HPDE6-E6E7 (cell line): ENCODE data around the gene LIPC.

ENCODE experiments used
- DNase-seq: peaks from one replicate; pipeline ENCODE4 v3.0.0; 2011; ENCODE audit warnings: missing footprints; ENCODE audit errors: extremely low spot score

LIPC gene

DNA sequence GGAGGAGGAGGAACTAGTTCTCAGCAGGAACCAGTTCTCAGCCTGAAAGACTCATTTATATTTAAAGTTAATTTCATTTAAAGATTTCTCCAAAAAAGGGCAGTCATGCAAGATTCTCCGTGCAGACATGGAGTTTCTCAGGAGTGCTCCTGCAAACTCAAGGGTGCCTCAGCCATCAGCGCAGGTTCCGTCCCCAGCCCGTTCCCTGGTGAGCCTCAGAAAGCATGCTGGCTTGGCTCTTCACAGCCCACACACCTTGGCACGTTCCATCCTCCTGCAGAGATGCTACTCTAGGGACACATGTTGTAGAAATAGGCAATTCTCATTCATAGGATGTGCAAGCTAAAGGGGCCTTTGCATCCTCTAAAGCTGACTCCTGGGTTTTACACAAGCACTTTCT is 123.0 kb downstream of the LIPC start:
- no peak for DNase-seq

DNA sequence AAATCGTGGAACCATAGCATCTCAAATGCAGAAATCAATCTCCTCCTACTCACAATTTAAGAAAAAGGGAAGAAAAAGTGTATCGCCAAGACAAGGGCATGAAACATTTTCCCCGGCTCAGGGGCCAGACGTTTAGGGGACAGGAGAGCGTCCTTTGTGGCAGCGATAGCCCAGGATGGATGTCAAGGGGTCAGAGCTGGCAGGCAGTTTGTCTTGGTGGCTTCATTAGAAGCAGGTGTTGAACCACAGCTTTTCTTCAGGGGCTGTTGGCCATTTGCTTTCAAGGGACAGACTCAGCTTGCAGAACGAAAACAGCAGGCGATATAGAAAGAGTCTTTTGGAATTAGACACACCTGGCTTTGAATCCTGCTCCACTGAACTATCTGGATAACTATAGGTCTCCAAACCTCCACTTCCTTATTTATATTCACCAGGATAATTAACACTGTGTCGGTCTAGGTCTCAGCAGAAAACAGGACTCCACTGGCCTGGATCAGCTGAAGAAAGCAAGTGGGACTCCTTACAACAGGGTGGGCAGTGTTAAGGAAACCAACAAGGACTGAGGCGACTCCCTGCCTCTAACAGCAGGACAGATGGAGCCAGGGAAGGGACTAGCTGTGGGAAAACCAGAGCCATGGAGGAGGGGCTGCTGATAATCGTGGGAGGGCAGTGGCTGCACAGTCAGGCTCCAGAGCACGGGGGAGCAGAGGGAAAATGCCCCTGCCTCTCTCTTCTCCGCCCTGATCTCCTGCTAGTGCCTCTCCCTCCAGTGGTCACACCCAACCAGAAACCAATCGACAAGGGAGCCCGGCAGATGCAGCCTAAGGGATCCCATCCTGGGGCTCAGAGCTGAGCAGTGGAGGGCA is 123.6 kb downstream of the LIPC start:
- no peak for DNase-seq

GRCh38 chr15:58556028-58556361 is 124.2 kb downstream of the LIPC start:
- no peak for DNase-seq

DNA sequence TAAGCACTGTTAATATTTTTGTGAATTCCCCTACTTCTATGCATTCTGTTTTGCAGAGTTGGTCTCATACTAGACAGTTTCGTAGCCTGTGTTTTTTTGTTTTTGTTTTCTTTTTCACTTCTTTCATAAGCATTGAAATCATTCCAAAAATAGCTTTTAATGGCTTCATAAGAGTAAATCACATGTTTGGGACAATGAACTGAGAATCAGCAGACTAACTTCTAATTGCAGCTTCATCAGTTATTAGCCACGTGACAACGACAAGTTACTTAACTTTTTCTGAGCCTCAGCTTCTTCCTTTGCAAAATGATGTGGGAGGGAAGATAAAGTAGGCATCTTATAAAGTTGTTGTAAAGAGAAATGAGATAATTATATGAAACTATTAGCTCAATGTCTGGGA is 124.8 kb downstream of the LIPC start:
- no peak for DNase-seq

DNA sequence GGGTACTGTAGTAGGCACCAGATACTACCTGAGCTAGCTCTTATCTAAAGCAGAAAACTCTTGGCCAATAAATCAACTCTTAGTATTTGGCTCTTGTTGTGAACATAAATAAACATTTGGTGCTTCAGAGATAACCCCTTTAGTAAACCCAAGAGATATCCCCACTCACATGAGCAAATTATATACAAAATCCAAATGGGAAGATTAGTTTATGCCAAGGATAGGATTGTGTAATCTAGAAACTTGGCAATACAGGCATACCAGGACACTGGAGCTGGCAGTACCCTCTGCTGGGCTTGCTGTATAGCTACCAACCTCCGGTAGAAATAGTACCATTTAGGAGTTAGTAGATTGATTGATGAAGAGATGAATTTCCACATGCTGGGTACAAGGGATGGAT is 127.0 kb downstream of the LIPC start:
- DNase-seq, result no peak

DNA sequence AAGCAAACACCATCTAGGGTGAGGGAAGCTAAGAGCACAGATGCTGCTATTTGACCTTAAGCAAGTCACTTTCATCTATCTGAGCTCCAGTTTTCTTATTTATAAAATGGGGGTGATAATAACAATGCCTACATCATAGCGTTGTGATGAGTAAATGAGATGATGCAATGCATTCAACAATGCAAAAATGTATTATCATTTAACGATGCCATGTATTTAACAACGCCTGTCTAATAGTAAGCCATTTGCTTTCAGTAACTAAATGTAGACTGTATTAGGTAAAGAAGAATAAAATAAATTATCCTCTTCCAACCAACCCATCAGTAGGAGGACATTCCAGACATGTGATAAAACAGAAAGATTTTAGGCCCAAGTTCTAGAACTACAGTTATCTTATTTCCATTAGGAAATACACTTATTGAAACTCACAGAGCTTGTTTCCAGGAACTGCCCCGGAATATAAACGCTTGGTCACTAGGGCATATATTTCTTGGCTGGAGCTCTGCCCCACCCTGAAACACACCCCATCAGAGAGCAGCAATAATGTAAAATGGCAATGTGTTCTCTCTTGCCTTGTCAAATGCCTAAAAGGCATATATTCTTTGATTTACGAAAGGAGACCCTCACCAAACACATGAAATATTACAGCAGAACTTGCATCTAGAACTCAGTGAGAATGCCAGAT is 128.3 kb downstream of the LIPC start:
- no peak for DNase-seq

GRCh38 chr15:58561321-58561720 is 129.5 kb downstream of the LIPC start:
- no peak for DNase-seq

DNA sequence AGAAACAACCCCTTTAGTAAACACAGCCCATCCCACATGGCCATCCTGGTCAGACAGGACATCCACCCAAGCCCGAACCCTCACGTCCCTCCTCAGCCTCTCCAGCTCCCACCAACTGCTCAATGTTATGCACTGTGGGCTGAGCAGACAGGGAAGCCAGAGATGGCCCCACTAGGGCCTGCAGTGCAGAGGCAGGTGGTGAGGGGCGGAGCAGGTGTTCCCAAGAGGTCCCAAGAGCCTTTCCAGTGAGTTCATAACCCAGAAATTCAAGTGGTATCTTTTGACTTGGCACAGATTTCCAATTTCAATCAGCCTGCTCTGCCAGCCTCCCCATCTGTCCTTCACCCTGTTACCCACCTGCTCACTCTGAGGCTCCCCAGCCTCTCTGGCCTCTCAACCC is 130.3 kb downstream of the LIPC start:
- DNase-seq, result no peak

GRCh38 chr15:58564981-58565380 is 133.2 kb downstream of the LIPC start:
- no peak for DNase-seq

DNA sequence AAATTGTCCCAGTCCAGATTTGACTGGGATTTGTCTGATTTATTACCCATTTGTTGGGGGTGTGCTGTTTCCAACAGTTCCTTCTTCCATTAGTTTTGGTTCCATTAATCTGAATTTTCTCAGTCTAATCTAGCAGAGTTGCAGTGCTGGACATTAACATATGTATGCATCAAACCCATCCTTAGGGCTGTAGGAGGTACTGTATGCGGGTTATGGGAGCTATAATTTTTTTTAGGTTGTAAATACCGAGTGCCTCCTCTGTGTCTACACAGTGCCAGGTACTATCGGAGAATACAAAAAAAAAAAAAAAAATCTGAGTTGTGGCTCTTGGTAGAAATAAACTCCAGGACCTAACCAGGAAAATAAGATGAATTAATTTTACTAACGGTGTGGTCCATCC is 133.8 kb downstream of the LIPC start:
- DNase-seq, result no peak

GRCh38 chr15:58566029-58566428 is 134.2 kb downstream of the LIPC start:
- no peak for DNase-seq

GRCh38 chr15:58568157-58568571 is 136.4 kb downstream of the LIPC start:
- peak; percentile 25 for DNase-seq

DNA sequence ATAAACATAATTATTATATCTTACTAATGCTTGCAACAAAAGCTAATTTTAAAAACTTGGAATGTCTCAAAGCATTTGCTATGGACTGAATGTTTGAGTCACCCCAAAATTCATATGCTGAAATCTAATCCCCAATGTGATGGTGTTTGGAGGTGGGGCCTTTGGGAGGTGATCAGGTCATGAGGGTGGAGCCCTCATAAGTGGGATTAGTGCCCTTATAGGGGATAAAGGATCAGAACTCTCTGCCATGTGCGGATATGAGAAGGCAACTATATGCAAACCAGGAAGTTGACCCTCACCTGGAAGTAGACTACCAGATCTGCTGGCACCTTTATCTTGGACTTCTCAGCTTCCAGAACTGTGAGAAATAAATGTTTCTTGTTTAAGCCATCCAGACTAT is 137.7 kb downstream of the LIPC start:
- DNase-seq, result no peak

DNA sequence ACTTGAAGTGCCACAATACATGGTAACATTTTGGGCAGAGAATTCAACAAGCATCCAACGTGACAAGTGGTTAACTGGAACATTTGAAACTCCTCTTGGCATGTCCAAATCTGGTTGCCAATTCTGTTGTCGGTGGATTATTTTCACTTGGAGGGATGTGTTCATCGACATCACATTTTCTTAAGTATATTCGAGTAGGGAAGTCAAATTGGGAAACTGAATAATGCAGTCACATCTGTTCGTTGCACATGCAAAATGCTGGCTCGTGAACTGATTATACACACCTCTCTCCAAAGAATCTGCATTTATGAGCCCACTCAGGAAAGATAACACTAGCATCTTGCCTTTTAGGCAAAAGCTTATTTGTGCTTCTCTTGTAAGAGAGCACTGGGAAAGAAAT is 139.7 kb downstream of the LIPC start:
- no peak for DNase-seq

- no peak for DNase-seq
These were observed 140.7 kb downstream of the LIPC start for GRCh38 chr15:58572521-58572920.

DNA sequence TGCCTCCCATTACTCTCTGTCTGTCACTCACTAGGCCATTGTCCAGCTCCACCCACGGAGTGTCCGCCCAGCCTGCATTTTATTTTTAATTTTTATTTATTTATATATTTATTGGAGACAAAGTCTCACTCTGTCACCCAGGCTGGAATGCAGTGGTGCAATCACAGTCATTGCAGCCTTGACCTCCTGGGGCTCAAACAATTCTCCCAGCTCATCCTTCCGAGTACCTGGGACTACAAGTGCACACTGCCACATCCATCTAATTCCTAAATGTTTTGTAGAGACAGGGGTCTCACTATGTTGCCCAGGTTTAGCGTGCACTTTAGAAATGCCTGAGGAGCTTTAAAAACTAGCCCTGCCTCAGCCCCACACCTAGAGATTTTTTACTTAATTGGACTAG is 141.5 kb downstream of the LIPC start:
- DNase-seq, result no peak

DNA sequence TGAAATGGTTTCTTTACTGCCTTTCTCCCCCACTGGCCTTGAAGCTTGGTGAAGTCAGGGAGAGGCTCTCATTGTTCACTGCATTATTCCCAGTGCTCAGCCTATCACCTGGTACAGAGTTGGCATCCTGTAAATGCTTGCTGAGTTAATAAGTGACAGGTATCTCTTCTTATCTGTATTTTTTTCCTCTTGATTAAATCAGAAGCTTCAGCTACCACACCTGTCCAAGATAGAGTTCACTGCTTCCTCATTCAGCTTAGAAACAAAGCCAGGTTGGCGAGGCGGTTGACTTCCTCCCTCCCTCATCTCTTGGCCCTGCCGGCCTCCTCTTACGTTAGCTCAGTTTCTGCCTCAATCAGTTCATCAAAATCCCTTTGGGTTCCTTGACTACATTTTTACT is 142.8 kb downstream of the LIPC start:
- DNase-seq, result no peak

DNA sequence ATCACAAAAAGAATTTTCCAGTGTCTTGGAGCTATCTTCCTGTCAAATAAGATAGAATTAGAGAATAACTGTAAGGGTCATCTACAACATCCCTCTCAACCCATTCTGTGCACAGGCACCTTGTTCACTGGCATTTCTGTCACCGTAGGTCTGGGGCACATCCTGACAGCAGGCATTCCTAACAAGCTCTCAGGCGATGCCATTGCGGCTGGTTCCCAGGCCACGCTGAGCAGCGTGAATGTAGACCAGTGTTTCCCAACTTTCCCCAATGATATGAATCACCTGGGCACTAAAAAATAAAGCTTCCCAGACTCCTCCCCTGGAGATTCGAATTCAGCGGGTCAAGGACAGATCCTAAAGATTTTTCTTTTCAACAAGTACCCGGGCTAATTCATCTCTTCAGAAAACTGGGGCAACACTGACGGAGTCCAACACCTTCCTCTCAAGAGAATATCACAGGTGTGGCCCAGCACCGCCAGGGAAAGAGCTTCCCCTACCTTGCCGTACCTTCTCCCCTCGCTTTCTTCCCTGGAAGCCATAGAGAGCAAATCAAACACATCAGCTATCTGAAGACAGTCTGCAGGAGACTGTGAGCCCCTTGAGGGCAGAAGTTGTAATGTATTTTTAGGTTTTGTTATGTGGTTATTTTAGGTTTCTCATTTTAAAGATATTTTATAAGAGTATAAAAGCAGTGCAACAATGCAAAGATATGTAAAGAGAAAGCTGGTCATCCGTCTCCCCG is 143.4 kb downstream of the LIPC start:
- DNase-seq, result no peak

DNA sequence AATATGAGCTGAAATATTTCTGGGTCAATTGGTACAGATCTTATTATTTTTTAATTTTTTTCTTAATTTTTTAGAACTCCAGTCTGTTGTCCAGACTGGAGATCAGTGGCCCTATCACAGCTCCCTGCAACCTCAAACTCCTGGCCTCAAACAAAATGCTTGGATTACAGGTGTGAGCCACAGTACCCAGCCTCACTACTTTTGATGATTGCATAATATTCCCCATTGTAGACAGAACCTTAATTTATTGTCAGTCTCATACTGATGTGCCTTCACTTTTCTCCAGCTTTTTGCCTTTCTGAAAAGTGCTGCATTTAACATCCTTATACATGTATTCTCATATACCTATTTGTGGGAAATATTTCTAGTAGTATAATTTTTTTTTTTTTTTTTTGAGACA is 144.9 kb downstream of the LIPC start:
- DNase-seq, result no peak

DNA sequence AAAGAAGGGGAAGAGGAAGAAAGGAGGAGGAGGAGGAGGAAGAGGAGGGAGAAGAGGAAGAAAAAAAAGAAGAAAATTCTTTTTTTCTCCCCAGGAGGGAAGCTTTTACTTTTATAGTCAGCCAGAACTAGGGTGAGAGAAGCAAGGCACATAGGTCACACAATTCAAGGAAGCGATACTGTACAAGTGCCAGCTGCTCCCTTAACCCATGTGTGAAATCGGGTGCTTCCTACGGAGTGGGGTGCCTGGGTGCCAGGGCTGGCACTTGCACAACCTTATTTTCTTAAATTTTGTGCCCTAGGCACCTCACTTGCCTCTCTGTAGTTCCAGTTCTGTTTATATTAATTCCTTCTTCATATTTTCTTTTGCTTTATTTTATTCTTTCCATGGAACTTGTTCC is 150.4 kb downstream of the LIPC start:
- no peak for DNase-seq

GRCh38 chr15:58583171-58583908 is 151.5 kb downstream of the LIPC start:
- no peak for DNase-seq
